Astrocyte (in vitro differentiated cells and primary cell): ENCODE results near the gene HDAC1.

Experiments
- CTCF ChIP-seq: IDR thresholded peaks from 2 replicates; pipeline ENCODE4 v1.5.1; 2011; ENCODE audit warnings: low read depth, mild to moderate bottlenecking, inconsistent platforms, low read length, moderate library complexity; ENCODE audit not compliant: insufficient read depth
- EZH2 ChIP-seq: IDR thresholded peaks from 2 replicates; pipeline ENCODE4 v1.6.1; 2012; ENCODE audit warnings: mild to moderate bottlenecking, low read length, inconsistent platforms; ENCODE audit not compliant: insufficient read depth

DNA sequence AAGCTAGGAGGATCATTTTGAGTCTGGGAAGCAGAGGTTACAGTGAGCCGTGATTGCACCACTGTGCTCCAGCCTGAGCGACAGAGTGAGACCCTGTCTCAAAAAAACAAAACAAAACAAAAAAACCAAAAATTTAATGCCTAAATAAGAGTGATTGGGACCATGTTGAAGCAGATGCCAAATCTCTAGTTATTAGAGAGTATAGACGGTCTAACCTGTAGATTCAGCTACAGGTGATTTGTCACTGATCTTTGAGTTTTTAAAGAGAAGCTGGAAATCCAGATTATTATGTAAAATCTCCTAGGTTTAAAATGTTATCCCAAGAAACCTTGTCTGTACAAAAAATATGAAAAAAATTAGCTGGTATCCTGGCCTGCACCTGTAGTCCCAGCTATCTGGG lies 11.5 kb downstream of the HDAC1 start:
- no peak for TF ChIP-seq CTCF
- no peak for TF ChIP-seq EZH2
